GM23248 (cell line): ENCODE results near the gene MAP4K2. TPM values are rescaled to one million over a fixed set of nuclear protein-coding genes. Genes with fewer than 3 reads are reported as not detected.

Experiments
- DNase-seq: peaks from one replicate; pipeline ENCODE4 v3.0.0-alpha.2; 2015
- H2AFZ ChIP-seq: fragments of 200-600 bp; sonication (generic); 2 replicates; pipeline ENCODE4 v1.6.1; 2016; ENCODE audit warnings: antibody characterized with exemption
- H3F3A ChIP-seq: fragments of 200-600 bp; sonication (generic); 2 replicates; pipeline ENCODE4 v1.6.1; 2016; ENCODE audit warnings: mild to moderate bottlenecking, antibody characterized with exemption, mixed run types; ENCODE audit not compliant: insufficient read depth
- H3K27ac ChIP-seq: fragments of 200-600 bp; sonication (generic); 2 replicates; pipeline ENCODE4 v1.5.1; 2016; ENCODE audit warnings: mild to moderate bottlenecking
- H3K27me3 ChIP-seq: fragments of 200-600 bp; sonication (generic); replicated peaks from 2 replicates; pipeline ENCODE4 v1.6.1; 2016; ENCODE audit warnings: mild to moderate bottlenecking; ENCODE audit not compliant: insufficient read depth
- H3K36me3 ChIP-seq: fragments of 200-600 bp; sonication (generic); 2 replicates; pipeline ENCODE4 v1.6.1; 2016; ENCODE audit warnings: low read depth, mild to moderate bottlenecking
- H3K4me1 ChIP-seq: fragments of 200-600 bp; sonication (generic); 2 replicates; pipeline ENCODE4 v1.6.1; 2016; ENCODE audit warnings: mild to moderate bottlenecking; ENCODE audit not compliant: insufficient read depth
- H3K4me2 ChIP-seq: fragments of 200-600 bp; sonication (generic); one replicate; pipeline ENCODE4 v1.6.1; 2016; ENCODE audit warnings: mild to moderate bottlenecking; ENCODE audit not compliant: unreplicated experiment
- H3K4me3 ChIP-seq: fragments of 200-600 bp; sonication (generic); 2 replicates; pipeline ENCODE4 v1.5.1; 2016; ENCODE audit warnings: mild to moderate bottlenecking
- H3K79me2 ChIP-seq: fragments of 200-600 bp; sonication (generic); 2 replicates; pipeline ENCODE4 v1.6.1; 2016; ENCODE audit warnings: mild to moderate bottlenecking; ENCODE audit not compliant: insufficient read depth
- H3K9ac ChIP-seq: fragments of 200-600 bp; sonication (generic); 2 replicates; pipeline ENCODE4 v1.6.1; 2016; ENCODE audit warnings: mild to moderate bottlenecking
- H3K9me2 ChIP-seq: fragments of 200-600 bp; sonication (generic); 2 replicates; pipeline ENCODE4 v1.6.1; 2016; ENCODE audit warnings: mixed run types, mild to moderate bottlenecking, moderate library complexity; ENCODE audit not compliant: insufficient read depth
- H3K9me3 ChIP-seq: fragments of 200-600 bp; sonication (generic); one replicate; pipeline ENCODE4 v1.6.1; 2017; ENCODE audit warnings: low read depth
- H4K20me1 ChIP-seq: fragments of 200-600 bp; sonication (generic); 2 replicates; pipeline ENCODE4 v1.6.0; 2016; ENCODE audit not compliant: insufficient read depth
- EZH2 ChIP-seq: fragments of 200-600 bp; sonication (generic); IDR thresholded peaks from 2 replicates; pipeline ENCODE4 v1.6.1; 2018; ENCODE audit warnings: antibody characterized with exemption, mild to moderate bottlenecking; ENCODE audit not compliant: insufficient read depth, poor library complexity, severe bottlenecking
- EZH2phosphoT487 ChIP-seq: fragments of 200-600 bp; sonication (generic); IDR thresholded peaks from 2 replicates; pipeline ENCODE4 v1.6.1; 2018; ENCODE audit warnings: antibody characterized with exemption, moderate library complexity, mild to moderate bottlenecking, low read depth; ENCODE audit not compliant: insufficient read depth
- WGBS, 2 experiments: methylation state at CpG; one replicate each; pipeline ENCODE4 v1.1.6; 2015 to 2017; ENCODE audit warnings: low lambda C conversion rate in 2 of 2, low coverage in 1 of 2; ENCODE audit errors: missing lambda C conversion rate in 2 of 2; 5-methylcytosine and 5-hydroxymethylcytosine counted together
- in situ Hi-C: fragments of 300-500 bp; cut with MboI; formaldehyde crosslinking; loops from 2 replicates; pipeline ENCODE4 v1.15.0; 2020
- polyA plus RNA-seq: library from polyadenylated mRNA; unstranded; fragments of >200 nt; fragmentation: Nextera tagmentation; extraction: Ambion mirVana; gene quantifications from 2 replicates; pipeline ENCODE4 v1.2.1, GENCODE V29; 2016
- total RNA-seq: library from RNA; depleted of rRNA; stranded (reverse); fragments of >200 nt; shearing (Covaris generic); gene quantifications from 2 replicates; pipeline ENCODE4 v1.2.3, GENCODE V29; 2014

The MAP4K2 gene
- total and polyA plus RNA-seq, 2 experiments from 2014 or later = 6.2 to 18.2 TPM

- H3K4me3 ChIP-seq = no peak overlapping the region
- peaks cover 13% of the 10 kb centered on the region for H3F3A ChIP-seq
- H3K9me3 ChIP-seq = no peaks in the 10 kb centered on the region
- no peaks in the 10 kb centered on the region for H3K36me3 ChIP-seq
- peak overlapping the region; percentile 70 for H2AFZ ChIP-seq
- TF ChIP-seq EZH2phosphoT487 = no peak
- TF ChIP-seq EZH2 = no peak
- H3K9ac ChIP-seq = no peak overlapping the region
- no peaks in the 10 kb centered on the region for H3K27me3 ChIP-seq
- no peaks in the 10 kb centered on the region for H3K79me2 ChIP-seq
- in situ Hi-C loops = no loop called here
- H3K9me2 ChIP-seq = no peaks in the 10 kb centered on the region
- H4K20me1 ChIP-seq = no peaks in the 10 kb centered on the region
- H3K27ac ChIP-seq = no peak overlapping the region
- H3K4me2 ChIP-seq = no peak overlapping the region
- H3K4me1 ChIP-seq = peaks cover 2% of the 10 kb centered on the region
- 18 to 20% methylated on average over 9 of the region's 9 CpGs for WGBS, 2 experiments
- DNase-seq = no peak
These were observed 42.2 kb upstream of the MAP4K2 start for GRCh38 chr11:64845129-64845775.

GRCh38 chr11:64844330-64845128 is 41.5 kb upstream of the MAP4K2 start, which contains the start of gene CDC42BPG:
Gene CDC42BPG, minus strand, starts transcription at chr11:64844653. Its CDS starts 84 bp downstream, at chr11:64844569.
- Histone ChIP-seq H3K9me3 (no peaks in the 10 kb centered on the region), H3K9me2 (no peaks in the 10 kb centered on the region), H3K79me2 (no peaks in the 10 kb centered on the region), H3K27me3 (no peaks in the 10 kb centered on the region), H3K4me2 (peak within 1 kb of the TSS; percentile 25), H3K9ac (0 out of 2 replicates have a peak within 1 kb of the TSS, but pooled peaks have one; percentile 39), H2AFZ (peak within 1 kb of the TSS; percentile 70), H3K4me3 (peak within 1 kb of the TSS; percentile 49), H3K27ac (no peak within 1 kb of the TSS), H3F3A (peaks cover 13% of the 10 kb centered on the region), H3K36me3 (no peaks in the 10 kb centered on the region), H3K4me1 (no peaks in the 10 kb centered on the region), H4K20me1 (no peaks in the 10 kb centered on the region)
- in situ Hi-C loops = no loop called here
- 5 to 6% methylated on average over 27 to 65 of the region's 96 CpGs for WGBS, 2 experiments
- peak; percentile 87 for DNase-seq
- no peak for TF ChIP-seq EZH2phosphoT487
- no peak for TF ChIP-seq EZH2

- no peaks in the 10 kb centered on the region for H3K36me3 ChIP-seq
- H3K9ac ChIP-seq = no peak overlapping the region
- H3F3A ChIP-seq = peaks cover 13% of the 10 kb centered on the region
- no peaks in the 10 kb centered on the region for H3K79me2 ChIP-seq
- 69 to 79% methylated on average over 22 to 27 of the region's 27 CpGs for WGBS, 2 experiments
- H3K9me2 ChIP-seq = no peaks in the 10 kb centered on the region
- H2AFZ ChIP-seq = no peak overlapping the region
- H3K4me3 ChIP-seq = no peak overlapping the region
- H4K20me1 ChIP-seq = no peaks in the 10 kb centered on the region
- H3K9me3 ChIP-seq = no peaks in the 10 kb centered on the region
- no peaks in the 10 kb centered on the region for H3K27me3 ChIP-seq
- H3K4me2 ChIP-seq = no peak overlapping the region
- H3K27ac ChIP-seq = no peak overlapping the region
- in situ Hi-C loops = no loop called here
- TF ChIP-seq EZH2phosphoT487 (no peak), EZH2 (no peak)
- no peak for DNase-seq
- no peaks in the 10 kb centered on the region for H3K4me1 ChIP-seq
These were observed 40.8 kb upstream of the MAP4K2 start for GRCh38 chr11:64843686-64844329.

GRCh38 chr11:64842851-64843685 is 40.1 kb upstream of the MAP4K2 start:
- Histone ChIP-seq H3K4me1 (no peaks in the 10 kb centered on the region), H3K27me3 (no peaks in the 10 kb centered on the region), H3K36me3 (no peaks in the 10 kb centered on the region), H3K4me3 (no peak overlapping the region), H3K9ac (no peak overlapping the region), H3K9me3 (no peaks in the 10 kb centered on the region), H2AFZ (no peak overlapping the region), H3K9me2 (no peaks in the 10 kb centered on the region), H3K79me2 (no peaks in the 10 kb centered on the region), H3K4me2 (no peak overlapping the region), H3F3A (peaks cover 7% of the 10 kb centered on the region), H3K27ac (no peak overlapping the region), H4K20me1 (no peaks in the 10 kb centered on the region)
- 75 to 85% methylated on average over 19 of the region's 19 CpGs for whole genome bisulfite sequencing, 2 experiments
- no peak for DNase-seq
- TF ChIP-seq EZH2 (no peak), EZH2phosphoT487 (no peak)
- in situ Hi-C loops = no loop called here
